Measurements from ENCODE around the gene TECPR2. TPM values are rescaled to one million over a fixed set of nuclear protein-coding genes. Genes with fewer than 3 reads are reported as not detected.

The TECPR2 gene
- total and polyA plus RNA-seq, 2 of the 13 experiments (the other 11 are each of a cell fraction or from before 2014, with no cell fraction given) = 3.5 to 5.7 TPM

DNA sequence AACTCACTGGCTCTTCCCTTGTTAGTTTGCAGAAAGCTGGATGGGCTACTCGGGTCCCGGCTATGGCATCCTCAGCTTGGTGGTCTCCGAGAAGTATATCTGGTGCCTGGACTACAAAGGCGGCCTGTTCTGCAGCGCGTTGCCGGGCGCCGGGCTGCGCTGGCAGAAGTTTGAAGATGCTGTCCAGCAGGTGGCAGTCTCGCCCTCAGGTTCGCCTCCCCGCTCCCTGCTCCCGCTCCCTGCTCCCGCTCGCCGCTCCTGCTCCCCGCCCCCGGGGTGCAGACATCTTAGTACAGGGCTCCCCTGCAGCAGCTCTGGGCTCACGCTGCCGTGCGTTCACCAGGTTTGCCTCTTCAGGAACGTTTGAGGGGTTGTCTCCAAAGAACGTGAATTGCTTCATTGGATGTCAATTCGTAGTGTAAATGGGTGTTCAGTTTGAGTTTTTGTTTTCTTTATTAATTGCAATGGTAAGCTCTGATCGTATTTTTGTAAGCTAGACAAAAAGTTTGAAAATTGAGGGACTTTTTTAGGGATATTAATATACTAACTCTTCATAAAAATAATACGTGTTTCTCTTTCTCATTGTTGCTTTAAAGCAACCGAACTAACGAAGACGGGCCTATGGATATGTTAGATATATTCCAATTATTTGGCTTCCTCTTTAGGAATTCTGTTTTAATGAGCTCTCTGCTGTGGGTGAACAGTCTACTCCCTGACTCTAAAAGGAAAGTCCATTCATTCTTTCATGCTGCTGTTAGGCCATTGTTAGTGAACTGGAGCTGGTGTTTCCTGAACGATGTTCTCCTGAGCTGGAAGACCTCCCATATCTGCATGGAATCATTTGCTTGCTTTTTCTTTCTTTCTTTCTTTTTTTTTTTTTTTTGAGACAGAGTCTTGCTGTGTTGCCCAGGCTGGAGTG is 75.5 kb downstream of the TECPR2 start (continued):
- TF ChIP-seq, protein P1, sequence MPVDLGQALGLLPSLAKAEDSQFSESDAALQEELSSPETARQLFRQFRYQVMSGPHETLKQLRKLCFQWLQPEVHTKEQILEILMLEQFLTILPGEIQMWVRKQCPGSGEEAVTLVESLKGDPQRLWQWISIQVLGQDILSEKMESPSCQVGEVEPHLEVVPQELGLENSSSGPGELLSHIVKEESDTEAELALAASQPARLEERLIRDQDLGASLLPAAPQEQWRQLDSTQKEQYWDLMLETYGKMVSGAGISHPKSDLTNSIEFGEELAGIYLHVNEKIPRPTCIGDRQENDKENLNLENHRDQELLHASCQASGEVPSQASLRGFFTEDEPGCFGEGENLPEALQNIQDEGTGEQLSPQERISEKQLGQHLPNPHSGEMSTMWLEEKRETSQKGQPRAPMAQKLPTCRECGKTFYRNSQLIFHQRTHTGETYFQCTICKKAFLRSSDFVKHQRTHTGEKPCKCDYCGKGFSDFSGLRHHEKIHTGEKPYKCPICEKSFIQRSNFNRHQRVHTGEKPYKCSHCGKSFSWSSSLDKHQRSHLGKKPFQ (CRISPR knock-in tag; IDR thresholded peaks at IDR 0.05; ENCODE audit: insufficient replicate concordance) = no peak
- TF ChIP-seq ZFP36 (IDR thresholded peaks at IDR 0.05; ENCODE audit: borderline replicate concordance, low read depth, low read length, partially characterized antibody) (no peak), ZNF761 (CRISPR knock-in tag; conservative IDR thresholded peaks at IDR 0.05) (no peak), ZNF83 (CRISPR knock-in tag; IDR thresholded peaks at IDR 0.05; ENCODE audit: borderline replicate concordance) (no peak), JUNB (CRISPR knock-in tag; IDR thresholded peaks at IDR 0.05; ENCODE audit: borderline replicate concordance) (no peak), SRF (IDR thresholded peaks at IDR 0.05; ENCODE audit: low read depth, low read length) (no peak), ZFX (CRISPR knock-in tag; IDR thresholded peaks at IDR 0.05; ENCODE audit: low read depth) (0 out of 2 replicates have a peak, but pooled peaks have one; percentile 15), MXI1 (IDR thresholded peaks at IDR 0.05; ENCODE audit: borderline replicate concordance, low read depth, low read length) (no peak), HNF4A (CRISPR knock-in tag; IDR thresholded peaks at IDR 0.05) (no peak), PAF1 (CRISPR knock-in tag; IDR thresholded peaks at IDR 0.05) (no peak), ZNF207 (IDR thresholded peaks at IDR 0.05; ENCODE audit: borderline replicate concordance) (no peak)
- TF ChIP-seq, protein P2, sequence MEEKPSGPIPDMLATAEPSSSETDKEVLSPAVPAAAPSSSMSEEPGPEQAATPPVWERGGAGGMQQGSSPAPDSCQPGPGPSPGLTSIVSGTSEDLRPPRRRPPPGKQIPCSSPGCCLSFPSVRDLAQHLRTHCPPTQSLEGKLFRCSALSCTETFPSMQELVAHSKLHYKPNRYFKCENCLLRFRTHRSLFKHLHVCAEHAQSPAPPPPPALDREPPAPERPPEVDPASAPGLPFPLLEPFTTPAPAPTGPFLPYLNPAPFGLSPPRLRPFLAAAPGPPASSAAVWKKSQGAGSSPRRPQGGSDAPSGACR (CRISPR knock-in tag; IDR thresholded peaks at IDR 0.05) = no peak
- TF ChIP-seq, protein P3, sequence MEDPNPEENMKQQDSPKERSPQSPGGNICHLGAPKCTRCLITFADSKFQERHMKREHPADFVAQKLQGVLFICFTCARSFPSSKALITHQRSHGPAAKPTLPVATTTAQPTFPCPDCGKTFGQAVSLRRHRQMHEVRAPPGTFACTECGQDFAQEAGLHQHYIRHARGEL (CRISPR knock-in tag; IDR thresholded peaks at IDR 0.05) = no peak
- TF ChIP-seq, protein P4, sequence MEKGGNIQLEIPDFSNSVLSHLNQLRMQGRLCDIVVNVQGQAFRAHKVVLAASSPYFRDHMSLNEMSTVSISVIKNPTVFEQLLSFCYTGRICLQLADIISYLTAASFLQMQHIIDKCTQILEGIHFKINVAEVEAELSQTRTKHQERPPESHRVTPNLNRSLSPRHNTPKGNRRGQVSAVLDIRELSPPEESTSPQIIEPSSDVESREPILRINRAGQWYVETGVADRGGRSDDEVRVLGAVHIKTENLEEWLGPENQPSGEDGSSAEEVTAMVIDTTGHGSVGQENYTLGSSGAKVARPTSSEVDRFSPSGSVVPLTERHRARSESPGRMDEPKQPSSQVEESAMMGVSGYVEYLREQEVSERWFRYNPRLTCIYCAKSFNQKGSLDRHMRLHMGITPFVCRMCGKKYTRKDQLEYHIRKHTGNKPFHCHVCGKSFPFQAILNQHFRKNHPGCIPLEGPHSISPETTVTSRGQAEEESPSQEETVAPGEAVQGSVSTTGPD (CRISPR knock-in tag; IDR thresholded peaks at IDR 0.05) = no peak
